ENCODE measurements around the gene TULP3. TPM values are rescaled to one million over a fixed set of nuclear protein-coding genes. Genes with fewer than 3 reads are reported as not detected.

TULP3 gene
- total RNA-seq, 1 donor from 2014 or later: 35.1 TPM

GRCh38 chr12:2897418-2897817 lies 6.7 kb downstream of the TULP3 start:
- TF ChIP-seq CTCF (IDR thresholded peaks at IDR 0.05; ENCODE audit: unreplicated experiment): no peak
- Mint-ChIP-seq H3K4me3 (ENCODE audit: low read depth) (no peak overlapping the region), H3K36me3 (ENCODE audit: insufficient read depth) (no peaks in the 10 kb centered on the region), H3K27ac (no peak overlapping the region), H3K27me3 (no peaks in the 10 kb centered on the region), H3K9me3 (ENCODE audit: low read depth) (no peaks in the 10 kb centered on the region), H3K4me1 (ENCODE audit: low read depth) (peaks cover 6% of the 10 kb centered on the region)
- DNase-seq (ENCODE audit: low spot score, unreplicated experiment): no peak

GRCh38 chr12:2900642-2901041 lies 10.0 kb downstream of the TULP3 start:
- TF ChIP-seq CTCF (IDR thresholded peaks at IDR 0.05; ENCODE audit: unreplicated experiment): no peak
- Mint-ChIP-seq H3K4me1 (ENCODE audit: low read depth) (peaks cover 5% of the 10 kb centered on the region), H3K36me3 (ENCODE audit: insufficient read depth) (no peaks in the 10 kb centered on the region), H3K9me3 (ENCODE audit: low read depth) (no peaks in the 10 kb centered on the region), H3K27me3 (no peaks in the 10 kb centered on the region), H3K4me3 (ENCODE audit: low read depth) (no peak overlapping the region), H3K27ac (peak overlapping the region; percentile 48)
- DNase-seq (ENCODE audit: low spot score, unreplicated experiment): no peak

- H3K36me3 Mint-ChIP-seq (ENCODE audit: insufficient read depth): no peaks in the 10 kb centered on the region
- TF ChIP-seq CTCF (IDR thresholded peaks at IDR 0.05; ENCODE audit: unreplicated experiment): no peak
- peaks cover 4% of the 10 kb centered on the region for H3K4me1 Mint-ChIP-seq (ENCODE audit: low read depth)
- H3K27me3 Mint-ChIP-seq: no peaks in the 10 kb centered on the region
- no peak for DNase-seq (ENCODE audit: low spot score, unreplicated experiment)
- no peaks in the 10 kb centered on the region for H3K9me3 Mint-ChIP-seq (ENCODE audit: low read depth)
- H3K4me3 Mint-ChIP-seq (ENCODE audit: low read depth): no peak overlapping the region
- no peak overlapping the region for H3K27ac Mint-ChIP-seq
Observed at GRCh38 chr12:2902272-2902880, 11.7 kb downstream of the TULP3 start.

- Mint-ChIP-seq H3K27ac (no peak overlapping the region), H3K4me1 (ENCODE audit: low read depth) (peaks cover 8% of the 10 kb centered on the region), H3K36me3 (ENCODE audit: insufficient read depth) (peaks cover 2% of the 10 kb centered on the region), H3K9me3 (ENCODE audit: low read depth) (no peaks in the 10 kb centered on the region), H3K4me3 (ENCODE audit: low read depth) (no peak overlapping the region), H3K27me3 (no peaks in the 10 kb centered on the region)
- no peak for DNase-seq (ENCODE audit: low spot score, unreplicated experiment)
- TF ChIP-seq CTCF (IDR thresholded peaks at IDR 0.05; ENCODE audit: unreplicated experiment): no peak
Observed at GRCh38 chr12:2904260-2904659, 13.6 kb downstream of the TULP3 start.

- H3K9me3 Mint-ChIP-seq (ENCODE audit: low read depth): no peaks in the 10 kb centered on the region
- H3K4me1 Mint-ChIP-seq (ENCODE audit: low read depth): peaks cover 4% of the 10 kb centered on the region
- no peak for TF ChIP-seq CTCF (IDR thresholded peaks at IDR 0.05; ENCODE audit: unreplicated experiment)
- H3K36me3 Mint-ChIP-seq (ENCODE audit: insufficient read depth): peaks cover 40% of the 10 kb centered on the region
- H3K4me3 Mint-ChIP-seq (ENCODE audit: low read depth): no peak overlapping the region
- H3K27ac Mint-ChIP-seq: no peak overlapping the region
- no peaks in the 10 kb centered on the region for H3K27me3 Mint-ChIP-seq
- DNase-seq (ENCODE audit: low spot score, unreplicated experiment): no peak
Observed at GRCh38 chr12:2912216-2912575, 21.5 kb downstream of the TULP3 start.

All from progenitor cell of endocrine pancreas (in vitro differentiated cells).